Liver (tissue), 9 donors: ENCODE results near the gene ALDH6A1. TPM values are rescaled to one million over a fixed set of nuclear protein-coding genes. Genes with fewer than 3 reads are reported as not detected.

Experiments
- DNase-seq: peaks from one replicate; pipeline ENCODE4 v3.0.0-alpha.2; 2017; ENCODE audit warnings: low spot score
- H3K27ac ChIP-seq, 2 donors: one replicate each; pipeline ENCODE4 v1.7.0; 2013; ENCODE audit warnings: inconsistent platforms in 2 of 2, low read length in 2 of 2, control low read depth in 1 of 2, low read depth in 1 of 2, mild to moderate bottlenecking in 1 of 2
- H3K27me3 ChIP-seq, 4 donors: one replicate each; pipeline versions ENCODE4 v1.6.1 to v1.7.0; 2013; ENCODE audit warnings: low read length in 3 of 4, inconsistent platforms in 1 of 4, mild to moderate bottlenecking in 1 of 4, moderate library complexity in 1 of 4; ENCODE audit not compliant: control insufficient read depth in 4 of 4, insufficient read depth in 4 of 4
- H3K36me3 ChIP-seq, 4 donors: one replicate each; pipeline versions ENCODE4 v1.6.1 to v1.7.0; 2013; ENCODE audit warnings: low read length in 3 of 4, mild to moderate bottlenecking in 3 of 4, low read depth in 1 of 4, moderate library complexity in 1 of 4; ENCODE audit not compliant: control insufficient read depth in 4 of 4, insufficient read depth in 3 of 4
- H3K4me1 ChIP-seq, 4 donors: one replicate each; pipeline versions ENCODE4 v1.6.1 to v1.7.0; 2013; ENCODE audit warnings: low read length in 3 of 4, mild to moderate bottlenecking in 3 of 4, moderate library complexity in 1 of 4; ENCODE audit not compliant: control insufficient read depth in 4 of 4, insufficient read depth in 4 of 4
- H3K4me3 ChIP-seq, 3 donors: one replicate each; pipeline versions ENCODE4 v1.6.1 to v1.7.0; 2013; ENCODE audit warnings: low read length in 3 of 3, control low read depth in 1 of 3, low read depth in 1 of 3, mild to moderate bottlenecking in 1 of 3
- H3K9ac ChIP-seq, 2 donors: one replicate each; pipeline ENCODE4 v1.7.0; 2013; ENCODE audit warnings: low read length in 2 of 2, mild to moderate bottlenecking in 2 of 2, moderate library complexity in 2 of 2, control low read depth in 1 of 2, low read depth in 1 of 2
- H3K9me3 ChIP-seq, 4 donors: one replicate each; pipeline versions ENCODE4 v1.6.1 to v1.7.0; 2013; ENCODE audit warnings: low read length in 3 of 4; ENCODE audit not compliant: control insufficient read depth in 4 of 4
- EGR1 ChIP-seq, 2 donors: IDR thresholded peaks; 2 replicates each; pipeline ENCODE4 v1.6.1; 2016 to 2018; ENCODE audit warnings: antibody characterized with exemption in 2 of 2, low read depth in 2 of 2
- FOXA1 ChIP-seq: IDR thresholded peaks from 2 replicates; pipeline ENCODE4 v1.6.1; 2016; ENCODE audit warnings: antibody characterized with exemption
- FOXA2 ChIP-seq: IDR thresholded peaks from 2 replicates; pipeline ENCODE4 v1.6.1; 2016; ENCODE audit warnings: antibody characterized with exemption
- GABPA ChIP-seq, 2 donors: IDR thresholded peaks in 1 of 2; conservative IDR thresholded peaks in 1 of 2; 2 replicates each; pipeline ENCODE4 v1.6.1; 2016; ENCODE audit warnings: antibody characterized with exemption in 2 of 2, mild to moderate bottlenecking in 1 of 2, moderate library complexity in 1 of 2
- HNF4A ChIP-seq, 2 donors: conservative IDR thresholded peaks; 2 replicates each; pipeline ENCODE4 v1.6.1; 2016; ENCODE audit warnings: antibody characterized with exemption in 2 of 2, mild to moderate bottlenecking in 2 of 2
- HNF4G ChIP-seq: IDR thresholded peaks from 2 replicates; pipeline ENCODE4 v1.6.1; 2016; ENCODE audit warnings: antibody characterized with exemption
- JUND ChIP-seq, 2 donors: IDR thresholded peaks; 2 replicates each; pipeline ENCODE4 v1.6.1; 2016; ENCODE audit warnings: antibody characterized with exemption in 2 of 2
- NR2F2 ChIP-seq: IDR thresholded peaks from 2 replicates; pipeline ENCODE4 v1.6.1; 2016; ENCODE audit warnings: antibody characterized with exemption
- RAD21 ChIP-seq, 2 donors: IDR thresholded peaks; 2 replicates each; pipeline ENCODE4 v1.6.1; 2016; ENCODE audit warnings: antibody characterized with exemption in 2 of 2, mild to moderate bottlenecking in 2 of 2
- RXRA ChIP-seq, 2 donors: IDR thresholded peaks; 2 replicates each; pipeline ENCODE4 v1.6.1; 2017 to 2018; ENCODE audit warnings: antibody characterized with exemption in 2 of 2, mild to moderate bottlenecking in 1 of 2
- SP1 ChIP-seq: IDR thresholded peaks from 2 replicates; pipeline ENCODE4 v1.6.1; 2018; ENCODE audit warnings: antibody characterized with exemption, mild to moderate bottlenecking
- TAF1 ChIP-seq: conservative IDR thresholded peaks from 2 replicates; pipeline ENCODE4 v1.6.1; 2016; ENCODE audit warnings: antibody characterized with exemption, mild to moderate bottlenecking
- YY1 ChIP-seq: IDR thresholded peaks from 2 replicates; pipeline ENCODE4 v1.6.1; 2016; ENCODE audit warnings: antibody characterized with exemption, mild to moderate bottlenecking
- WGBS: extraction: QIAGEN DNeasy Blood & Tissue Kit; methylation state at CpG from one replicate; pipeline ENCODE4 v1.1.7; 2013; 5-methylcytosine and 5-hydroxymethylcytosine counted together
- polyA plus RNA-seq, 2 donors: library from polyadenylated mRNA; stranded (reverse) in 1 of 2; unstranded in 1 of 2; fragments of 200-250 nt in 1 of 2; fragments of >200 nt in 1 of 2; fragmentation: Nextera tagmentation in 1 of 2; extraction: Ambion mirVana in 1 of 2; gene quantifications; one replicate each; pipeline versions ENCODE4 v1.2.1 to v1.2.3, GENCODE V29; 2013 to 2015
- total RNA-seq, 2 donors: library from RNA; depleted of rRNA; stranded (reverse); fragments of >200 nt; gene quantifications; one replicate each; pipeline ENCODE4 v1.2.3, GENCODE V29; 2014
- TF ChIP-seq, protein P1 (sequence below): IDR thresholded peaks from 2 replicates; pipeline ENCODE4 v1.6.1; 2016; ENCODE audit warnings: antibody characterized with exemption
- TF ChIP-seq, protein P2 (sequence below): IDR thresholded peaks from 2 replicates; pipeline ENCODE4 v1.6.1; 2016; ENCODE audit warnings: antibody characterized with exemption
- TF ChIP-seq, protein P3 (sequence below): IDR thresholded peaks from 2 replicates; pipeline ENCODE4 v1.6.1; 2016; ENCODE audit warnings: antibody characterized with exemption
- TF ChIP-seq, protein P4 (sequence below): IDR thresholded peaks from 2 replicates; pipeline ENCODE4 v1.6.1; 2016; ENCODE audit warnings: antibody characterized with exemption, mild to moderate bottlenecking
- TF ChIP-seq, protein P5 (sequence below): fragments of 150-350 bp; IDR thresholded peaks from 2 replicates; pipeline ENCODE4 v1.5.1; 2017; ENCODE audit warnings: improper control_type of control experiment, low read depth, low read length; ENCODE audit not compliant: missing input control
- donor health status: healthy.
- donor health status: healthy.
- donor health status: healthy.
- donor health status: healthy.
- donor health status: healthy.

The ALDH6A1 gene
- total RNA-seq (100 to 1,000 TPM; 157 to 183 TPM), polyA plus RNA-seq (100 to 1,000 TPM; 114 to 153 TPM)

DNA sequence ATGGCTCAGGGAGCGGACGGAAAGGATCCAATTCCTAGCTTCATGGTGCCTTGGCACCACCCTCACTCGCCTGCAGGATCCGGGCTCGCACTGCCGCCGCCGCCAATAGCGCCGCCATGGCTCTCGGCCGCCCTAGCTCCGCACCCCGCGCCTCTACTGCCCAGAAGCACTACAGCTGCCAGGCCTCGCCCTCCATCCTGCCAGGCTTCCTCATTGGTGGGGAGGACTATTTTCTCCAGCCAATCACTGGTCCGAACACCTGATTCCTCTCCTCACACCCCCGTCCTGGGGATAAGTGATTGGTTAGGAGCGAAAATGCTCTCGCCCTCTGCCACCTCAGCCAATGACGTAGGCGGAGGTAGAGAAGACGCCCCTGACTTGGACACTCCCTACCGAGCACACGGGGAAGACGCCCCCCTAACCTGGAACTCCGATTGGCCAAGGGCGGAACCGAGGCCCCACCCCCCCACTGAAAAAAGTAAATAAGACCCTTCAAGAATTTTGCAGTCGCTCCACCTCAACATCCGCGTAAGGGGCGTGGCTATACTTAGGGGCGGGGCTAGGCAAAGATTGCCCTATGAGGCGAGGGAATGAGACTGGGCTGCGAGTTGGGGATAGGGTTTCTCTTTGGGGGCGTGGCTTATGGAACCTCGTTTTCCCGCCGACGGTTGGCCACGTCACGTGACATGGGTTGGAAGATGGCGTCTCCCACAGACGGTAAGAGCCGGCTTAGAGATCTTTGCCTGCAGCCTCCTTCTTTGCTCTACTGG, at the start of gene ALDH6A1, which contains the start of gene LIN52:
TSS of gene ALDH6A1 (minus strand) at position 177 of the 770 bp plus-strand sequence. CDS start at position 118, 59 bp downstream.
TSS of gene LIN52 (plus strand) at position 680 of the 770 bp plus-strand sequence. CDS start at position 699, 19 bp downstream.
- DNase-seq: peak; percentile 99
- Histone ChIP-seq H3K36me3 (no peaks in the 10 kb centered on the region), H3K27ac (peak within 1 kb of the TSS; percentile 79 to 97), H3K4me1 (peaks cover 3 to 47% (median 30%) of the 10 kb centered on the region in 4 donors), H3K27me3 (no peaks in the 10 kb centered on the region), H3K9ac (peak within 1 kb of the TSS; percentile 69 to 99), H3K9me3 (no peaks in the 10 kb centered on the region), H3K4me3 (peak within 1 kb of the TSS; percentile 76 to 99 (median 90))
- peak; percentile 35 to 54 for TF ChIP-seq HNF4A (conservative IDR thresholded peaks at IDR 0.05)
- TF ChIP-seq HNF4G: no peak
- peak in 1 of 2 donors; percentile 71 for TF ChIP-seq GABPA (IDR thresholded peaks at IDR 0.05 in 1 of 2, conservative IDR thresholded peaks at IDR 0.05 in 1 of 2)
- TF ChIP-seq, protein P1, sequence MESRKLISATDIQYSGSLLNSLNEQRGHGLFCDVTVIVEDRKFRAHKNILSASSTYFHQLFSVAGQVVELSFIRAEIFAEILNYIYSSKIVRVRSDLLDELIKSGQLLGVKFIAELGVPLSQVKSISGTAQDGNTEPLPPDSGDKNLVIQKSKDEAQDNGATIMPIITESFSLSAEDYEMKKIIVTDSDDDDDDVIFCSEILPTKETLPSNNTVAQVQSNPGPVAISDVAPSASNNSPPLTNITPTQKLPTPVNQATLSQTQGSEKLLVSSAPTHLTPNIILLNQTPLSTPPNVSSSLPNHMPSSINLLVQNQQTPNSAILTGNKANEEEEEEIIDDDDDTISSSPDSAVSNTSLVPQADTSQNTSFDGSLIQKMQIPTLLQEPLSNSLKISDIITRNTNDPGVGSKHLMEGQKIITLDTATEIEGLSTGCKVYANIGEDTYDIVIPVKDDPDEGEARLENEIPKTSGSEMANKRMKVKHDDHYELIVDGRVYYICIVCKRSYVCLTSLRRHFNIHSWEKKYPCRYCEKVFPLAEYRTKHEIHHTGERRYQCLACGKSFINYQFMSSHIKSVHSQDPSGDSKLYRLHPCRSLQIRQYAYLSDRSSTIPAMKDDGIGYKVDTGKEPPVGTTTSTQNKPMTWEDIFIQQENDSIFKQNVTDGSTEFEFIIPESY: peak; percentile 57
- TF ChIP-seq YY1: peak; percentile 98
- peak; percentile 39 to 64 for TF ChIP-seq RXRA (IDR thresholded peaks at IDR 0.05)
- TF ChIP-seq EGR1 (IDR thresholded peaks at IDR 0.05; ENCODE audit: low read depth in 2 of 2): peak in 1 of 2 donors; percentile 83
- TF ChIP-seq SP1: peak; percentile 100
- TF ChIP-seq, protein P2, sequence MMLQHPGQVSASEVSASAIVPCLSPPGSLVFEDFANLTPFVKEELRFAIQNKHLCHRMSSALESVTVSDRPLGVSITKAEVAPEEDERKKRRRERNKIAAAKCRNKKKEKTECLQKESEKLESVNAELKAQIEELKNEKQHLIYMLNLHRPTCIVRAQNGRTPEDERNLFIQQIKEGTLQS: no peak
- no peak for TF ChIP-seq NR2F2
- TF ChIP-seq, protein P3, sequence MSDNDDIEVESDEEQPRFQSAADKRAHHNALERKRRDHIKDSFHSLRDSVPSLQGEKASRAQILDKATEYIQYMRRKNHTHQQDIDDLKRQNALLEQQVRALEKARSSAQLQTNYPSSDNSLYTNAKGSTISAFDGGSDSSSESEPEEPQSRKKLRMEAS: peak; percentile 81
- TF ChIP-seq, protein P4, sequence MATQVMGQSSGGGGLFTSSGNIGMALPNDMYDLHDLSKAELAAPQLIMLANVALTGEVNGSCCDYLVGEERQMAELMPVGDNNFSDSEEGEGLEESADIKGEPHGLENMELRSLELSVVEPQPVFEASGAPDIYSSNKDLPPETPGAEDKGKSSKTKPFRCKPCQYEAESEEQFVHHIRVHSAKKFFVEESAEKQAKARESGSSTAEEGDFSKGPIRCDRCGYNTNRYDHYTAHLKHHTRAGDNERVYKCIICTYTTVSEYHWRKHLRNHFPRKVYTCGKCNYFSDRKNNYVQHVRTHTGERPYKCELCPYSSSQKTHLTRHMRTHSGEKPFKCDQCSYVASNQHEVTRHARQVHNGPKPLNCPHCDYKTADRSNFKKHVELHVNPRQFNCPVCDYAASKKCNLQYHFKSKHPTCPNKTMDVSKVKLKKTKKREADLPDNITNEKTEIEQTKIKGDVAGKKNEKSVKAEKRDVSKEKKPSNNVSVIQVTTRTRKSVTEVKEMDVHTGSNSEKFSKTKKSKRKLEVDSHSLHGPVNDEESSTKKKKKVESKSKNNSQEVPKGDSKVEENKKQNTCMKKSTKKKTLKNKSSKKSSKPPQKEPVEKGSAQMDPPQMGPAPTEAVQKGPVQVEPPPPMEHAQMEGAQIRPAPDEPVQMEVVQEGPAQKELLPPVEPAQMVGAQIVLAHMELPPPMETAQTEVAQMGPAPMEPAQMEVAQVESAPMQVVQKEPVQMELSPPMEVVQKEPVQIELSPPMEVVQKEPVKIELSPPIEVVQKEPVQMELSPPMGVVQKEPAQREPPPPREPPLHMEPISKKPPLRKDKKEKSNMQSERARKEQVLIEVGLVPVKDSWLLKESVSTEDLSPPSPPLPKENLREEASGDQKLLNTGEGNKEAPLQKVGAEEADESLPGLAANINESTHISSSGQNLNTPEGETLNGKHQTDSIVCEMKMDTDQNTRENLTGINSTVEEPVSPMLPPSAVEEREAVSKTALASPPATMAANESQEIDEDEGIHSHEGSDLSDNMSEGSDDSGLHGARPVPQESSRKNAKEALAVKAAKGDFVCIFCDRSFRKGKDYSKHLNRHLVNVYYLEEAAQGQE: peak; percentile 88
- peak; percentile 98 for TF ChIP-seq FOXA2
- TF ChIP-seq, protein P5, sequence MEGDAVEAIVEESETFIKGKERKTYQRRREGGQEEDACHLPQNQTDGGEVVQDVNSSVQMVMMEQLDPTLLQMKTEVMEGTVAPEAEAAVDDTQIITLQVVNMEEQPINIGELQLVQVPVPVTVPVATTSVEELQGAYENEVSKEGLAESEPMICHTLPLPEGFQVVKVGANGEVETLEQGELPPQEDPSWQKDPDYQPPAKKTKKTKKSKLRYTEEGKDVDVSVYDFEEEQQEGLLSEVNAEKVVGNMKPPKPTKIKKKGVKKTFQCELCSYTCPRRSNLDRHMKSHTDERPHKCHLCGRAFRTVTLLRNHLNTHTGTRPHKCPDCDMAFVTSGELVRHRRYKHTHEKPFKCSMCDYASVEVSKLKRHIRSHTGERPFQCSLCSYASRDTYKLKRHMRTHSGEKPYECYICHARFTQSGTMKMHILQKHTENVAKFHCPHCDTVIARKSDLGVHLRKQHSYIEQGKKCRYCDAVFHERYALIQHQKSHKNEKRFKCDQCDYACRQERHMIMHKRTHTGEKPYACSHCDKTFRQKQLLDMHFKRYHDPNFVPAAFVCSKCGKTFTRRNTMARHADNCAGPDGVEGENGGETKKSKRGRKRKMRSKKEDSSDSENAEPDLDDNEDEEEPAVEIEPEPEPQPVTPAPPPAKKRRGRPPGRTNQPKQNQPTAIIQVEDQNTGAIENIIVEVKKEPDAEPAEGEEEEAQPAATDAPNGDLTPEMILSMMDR: no peak
- TF ChIP-seq TAF1: peak; percentile 89
- TF ChIP-seq FOXA1: peak; percentile 98
- TF ChIP-seq JUND (IDR thresholded peaks at IDR 0.05): peak in 1 of 2 donors; percentile 76
- no peak for TF ChIP-seq RAD21 (IDR thresholded peaks at IDR 0.05)
- under 1% methylated on average over 46 of the region's 46 CpGs for whole genome bisulfite sequencing
